ENCODE data around the gene ALDH8A1.
"Not testable (repeated sequence)": the region's sequence is repeated elsewhere in the genome, so short reads cannot be mapped to it uniquely, and the experiment has no call there.

The ALDH8A1 gene

GRCh38 chr6:134908906-134909516 lies 40.9 kb downstream of the ALDH8A1 start:
- DNase-seq = no peak

DNA sequence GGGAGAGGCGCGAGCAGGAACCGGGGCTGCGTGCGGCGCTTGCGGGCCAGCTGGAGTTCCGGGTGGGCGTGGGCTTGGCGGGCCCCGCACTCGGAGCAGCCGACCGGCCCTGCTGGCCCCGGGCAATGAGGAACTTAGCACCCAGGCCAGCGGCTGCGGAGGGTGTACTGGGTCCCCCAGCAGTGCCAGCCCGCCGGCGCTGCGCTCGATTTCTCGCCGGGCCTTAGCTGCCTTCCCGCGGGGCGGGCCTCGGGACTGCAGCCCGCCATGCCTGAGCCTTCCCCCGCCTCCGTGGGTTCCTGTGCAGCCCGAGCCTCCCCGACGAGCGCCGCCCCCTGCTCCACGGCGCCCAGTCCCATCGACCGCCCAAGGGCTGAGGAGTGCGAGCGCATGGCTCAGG lies 45.2 kb downstream of the ALDH8A1 start:
- not testable (repeated sequence) for DNase-seq

DNA sequence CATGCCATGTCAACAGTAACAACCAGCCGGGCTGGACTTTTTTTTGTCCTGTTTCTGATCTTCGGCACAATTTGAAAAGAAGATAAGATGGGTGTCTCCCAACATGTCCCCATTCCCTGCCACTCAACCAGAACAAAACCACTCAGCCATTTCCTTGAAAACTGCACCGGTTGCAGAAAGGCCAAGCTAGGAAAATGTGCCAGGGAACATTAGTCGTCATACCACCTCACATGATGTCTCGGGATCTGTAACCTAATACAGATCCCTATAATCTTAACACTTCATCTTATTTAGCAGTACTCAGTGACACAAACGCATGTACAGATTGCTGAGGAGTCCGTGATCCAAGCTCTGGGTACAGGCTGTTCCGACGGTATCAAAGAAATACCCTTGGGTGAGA lies 46.5 kb downstream of the ALDH8A1 start:
- no peak for DNase-seq

DNA sequence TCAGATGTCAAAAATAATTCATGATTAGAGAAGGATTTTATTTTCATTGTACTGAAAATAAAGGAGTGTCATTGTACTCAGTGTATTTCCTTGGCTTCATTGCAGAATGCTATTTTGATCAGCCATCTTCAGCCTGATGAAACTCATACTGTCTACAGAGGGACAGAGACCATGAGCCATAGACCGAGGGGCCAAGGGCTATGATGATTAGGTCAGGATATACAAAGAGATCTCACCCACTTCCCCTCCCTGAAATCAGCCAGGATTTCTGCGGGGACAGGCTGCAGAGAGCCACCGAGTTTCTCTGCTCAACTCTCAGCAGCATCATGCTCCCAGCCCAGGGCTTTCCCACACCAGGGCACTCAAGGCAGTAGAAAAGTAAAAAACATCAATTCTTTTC lies 47.0 kb downstream of the ALDH8A1 start:
- no peak for DNase-seq

GRCh38 chr6:134902074-134902861 lies 47.6 kb downstream of the ALDH8A1 start:
- DNase-seq = no peak

DNA sequence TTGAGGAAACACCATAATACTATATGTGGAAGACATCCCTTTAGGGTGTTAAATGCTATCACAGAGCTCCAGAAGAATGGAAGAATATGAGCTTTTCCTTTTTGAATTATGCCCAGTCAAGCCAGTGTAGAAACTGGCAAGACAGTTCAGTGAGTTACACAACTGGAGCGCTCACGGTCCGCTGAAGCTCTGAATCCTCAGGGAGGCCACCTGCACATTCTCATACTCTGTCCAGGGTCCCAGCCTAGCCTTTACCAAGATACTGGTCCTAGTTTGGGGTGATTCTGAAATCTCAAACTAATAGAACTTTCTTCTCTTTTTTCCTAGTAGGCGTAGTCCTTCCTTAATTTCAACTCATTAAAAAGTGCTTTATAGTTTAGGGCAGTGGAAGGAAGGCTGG lies 51.3 kb downstream of the ALDH8A1 start:
- no peak for DNase-seq

- not testable (repeated sequence) for DNase-seq
These were observed 51.7 kb downstream of the ALDH8A1 start for GRCh38 chr6:134898166-134898565.

DNA sequence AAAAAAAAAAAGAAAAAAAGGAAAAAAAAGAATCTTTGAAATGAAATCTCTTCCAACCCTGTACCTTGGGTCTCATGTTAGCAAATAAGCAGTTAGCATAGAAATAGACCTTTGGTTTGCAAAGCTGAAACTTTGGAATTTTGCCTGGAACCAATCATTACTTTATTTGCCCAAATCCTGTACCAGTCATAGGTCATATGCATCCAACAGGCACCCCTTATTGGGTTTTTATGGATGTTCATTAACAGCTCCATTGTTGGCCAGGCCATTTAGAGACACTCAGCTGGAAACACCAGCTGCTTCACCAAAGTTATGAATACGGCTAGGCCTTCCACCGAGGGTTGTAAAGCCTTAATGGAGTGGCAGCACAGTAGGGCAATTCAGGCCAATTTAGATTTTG lies 53.0 kb downstream of the ALDH8A1 start:
- DNase-seq = no peak

DNA sequence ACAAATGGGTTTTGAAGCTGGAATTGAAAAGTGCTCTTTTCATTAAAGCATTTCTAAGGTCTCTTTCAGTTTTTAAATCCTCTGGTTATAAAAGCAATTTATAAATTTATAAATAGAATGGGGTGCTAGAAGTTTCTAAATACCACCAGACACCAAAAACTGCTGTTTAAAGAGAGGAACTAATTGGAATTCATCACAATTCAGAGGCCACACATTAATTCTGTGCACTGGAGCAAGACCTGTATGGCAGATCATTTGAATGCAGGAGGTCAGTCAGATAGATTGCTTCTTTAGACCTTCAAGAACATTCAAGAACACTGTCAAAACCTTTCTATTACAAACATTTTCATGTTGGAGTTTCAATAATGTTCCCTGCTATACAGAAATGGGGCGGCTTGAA lies 55.1 kb downstream of the ALDH8A1 start:
- no peak for DNase-seq

- no peak for DNase-seq
These were observed 57.5 kb downstream of the ALDH8A1 start for GRCh38 chr6:134892362-134892761.

- DNase-seq = no peak
These were observed 58.3 kb downstream of the ALDH8A1 start for GRCh38 chr6:134891633-134892032.

- DNase-seq = no peak
These were observed 61.6 kb downstream of the ALDH8A1 start for GRCh38 chr6:134888316-134888715.

DNA sequence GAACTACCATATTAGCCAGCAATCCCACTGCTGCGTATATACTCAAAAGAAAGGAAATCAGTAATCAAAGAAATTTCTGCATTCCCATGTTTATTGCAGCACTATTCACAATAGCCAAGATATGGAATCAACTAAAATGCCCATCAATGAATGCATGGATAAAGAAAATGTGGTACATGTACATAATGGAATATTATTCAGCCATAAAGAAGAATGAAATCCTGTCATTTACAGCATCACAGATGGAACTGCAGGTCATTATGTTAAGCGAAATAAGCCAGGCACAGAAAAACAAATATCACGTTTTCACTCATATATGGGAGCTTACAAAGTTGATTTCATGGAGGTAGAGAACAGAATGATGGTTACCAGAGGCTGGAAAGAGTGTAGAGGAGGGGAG lies 65.1 kb downstream of the ALDH8A1 start:
- no peak for DNase-seq

DNA sequence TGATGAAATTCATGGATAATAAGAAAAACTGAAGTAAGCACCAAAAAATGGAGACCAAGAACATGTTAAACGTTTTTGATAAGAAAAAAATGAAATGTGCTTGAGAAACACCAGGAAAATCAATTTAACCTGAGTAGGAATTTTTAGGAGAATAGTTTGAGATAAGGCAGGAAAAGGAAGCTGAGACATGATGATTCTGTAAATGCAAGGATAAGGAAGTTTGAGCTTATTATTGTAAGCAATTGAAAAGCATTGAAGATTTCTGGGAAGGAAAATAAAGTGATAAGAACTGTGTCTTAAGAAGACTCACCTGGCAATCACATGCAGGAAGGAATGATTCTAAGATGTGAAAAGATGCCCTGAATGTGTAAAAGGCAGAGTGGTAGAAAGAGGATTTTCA lies 66.6 kb downstream of the ALDH8A1 start:
- DNase-seq = no peak

- peak; percentile 29 to 46 for DNase-seq
These were observed 67.4 kb downstream of the ALDH8A1 start for GRCh38 chr6:134882426-134883038.

GRCh38 chr6:134880487-134881190 lies 69.3 kb downstream of the ALDH8A1 start:
- no peak for DNase-seq

- no peak for DNase-seq
These were observed 71.8 kb downstream of the ALDH8A1 start for GRCh38 chr6:134878136-134878535.

DNA sequence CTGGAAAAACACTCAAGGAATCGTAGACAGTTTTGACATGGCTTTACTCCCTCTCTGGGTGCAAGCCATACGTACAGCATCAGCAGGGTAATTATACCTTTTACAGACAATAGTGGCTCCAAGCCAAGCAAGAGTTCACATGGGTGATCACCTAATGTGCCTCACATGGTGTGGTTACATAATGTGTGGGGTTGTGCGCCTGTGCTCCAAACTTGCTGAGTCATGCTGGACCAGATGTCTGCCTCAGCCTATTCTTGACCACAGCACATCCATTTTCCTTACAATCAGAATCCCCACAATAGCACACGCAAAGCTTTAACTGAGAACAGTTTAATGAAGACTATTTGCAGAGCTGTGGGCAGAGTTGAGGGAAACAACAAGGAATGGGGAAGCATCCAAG lies 74.5 kb downstream of the ALDH8A1 start:
- DNase-seq = no peak

DNA sequence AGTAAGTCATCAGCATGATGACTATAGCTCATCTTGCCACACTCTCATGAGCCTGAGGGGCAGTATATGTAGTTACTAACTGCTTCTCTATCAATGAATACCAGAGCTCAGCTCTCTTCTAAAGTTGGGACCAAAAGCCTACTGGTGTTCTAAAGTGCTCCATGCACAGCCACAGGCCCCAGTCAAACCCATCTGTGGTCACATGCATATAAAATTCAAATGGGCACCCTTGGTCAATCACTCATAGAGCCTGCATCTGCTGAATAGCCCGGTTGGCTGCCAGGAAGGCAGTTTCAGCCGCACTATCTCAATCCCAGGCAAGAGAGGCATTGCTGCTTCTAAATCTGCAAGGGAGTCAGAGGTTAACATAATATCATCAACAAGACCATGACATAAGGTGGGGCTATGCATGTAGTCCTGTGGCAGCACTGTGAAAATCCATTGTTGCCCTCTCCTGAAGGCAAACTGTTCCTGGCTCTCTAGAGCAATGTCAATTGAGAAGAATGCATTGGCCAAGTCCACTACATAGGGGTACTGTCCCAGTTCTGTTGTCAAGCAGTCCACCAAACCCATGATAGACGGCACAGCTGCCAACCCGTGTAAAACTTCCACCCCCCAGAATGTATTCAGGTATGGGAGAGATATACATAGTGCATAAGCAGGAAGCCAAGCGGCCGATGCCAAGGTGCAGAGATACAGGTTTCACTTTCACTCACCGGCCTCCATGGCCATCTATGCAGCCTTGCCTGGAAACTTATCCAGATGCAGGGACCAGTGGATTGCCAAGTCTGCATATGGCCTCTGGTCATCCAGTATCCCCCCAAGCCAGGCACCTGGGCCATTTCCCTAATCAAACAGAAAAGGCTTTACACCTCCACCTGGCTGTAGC lies 76.2 kb downstream of the ALDH8A1 start:
- DNase-seq = peak in 1 of 2 donors; percentile 6

- DNase-seq = no peak
These were observed 79.0 kb downstream of the ALDH8A1 start for GRCh38 chr6:134870677-134871498.

DNA sequence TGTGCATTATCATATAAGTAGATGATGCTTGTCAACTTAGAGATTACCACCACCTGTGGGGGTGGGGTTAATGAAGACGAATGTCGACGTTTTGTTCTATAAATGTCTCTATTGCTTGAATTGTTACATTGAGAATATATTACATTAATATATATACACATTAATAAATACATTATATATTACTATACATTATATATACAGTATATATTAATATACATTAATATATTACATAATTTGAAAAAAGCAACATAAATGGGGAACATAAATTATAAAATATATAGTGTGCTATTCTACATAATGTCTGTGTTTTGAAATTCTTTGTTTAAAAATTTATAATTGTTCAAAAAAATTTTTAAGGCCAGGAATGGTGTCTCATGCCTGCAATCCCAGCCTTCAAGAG lies 81.1 kb downstream of the ALDH8A1 start:
- DNase-seq = no peak
